ENCODE results near the gene IL22RA2.

IL22RA2 gene

GRCh38 chr6:137155830-137156229, 17.6 kb downstream of the IL22RA2 start:
- Histone ChIP-seq H2AFZ (ENCODE audit: low read depth, low read length) (no peak overlapping the region), H3K9me3 (ENCODE audit: low read length) (no peaks in the 10 kb centered on the region), H3K4me1 (ENCODE audit: insufficient read depth, low read length) (no peaks in the 10 kb centered on the region), H3K36me3 (ENCODE audit: insufficient read depth, low read length) (no peaks in the 10 kb centered on the region), H3K4me3 (ENCODE audit: low read length) (no peak overlapping the region), H3K27me3 (ENCODE audit: insufficient read depth, low read length) (no peaks in the 10 kb centered on the region)

GRCh38 chr6:137150072-137150471, 23.4 kb downstream of the IL22RA2 start:
- Histone ChIP-seq H3K9me3 (ENCODE audit: low read length) (no peaks in the 10 kb centered on the region), H3K27me3 (ENCODE audit: insufficient read depth, low read length) (no peaks in the 10 kb centered on the region), H3K4me1 (ENCODE audit: insufficient read depth, low read length) (no peaks in the 10 kb centered on the region), H3K4me3 (ENCODE audit: low read length) (no peak overlapping the region), H2AFZ (ENCODE audit: low read depth, low read length) (no peak overlapping the region), H3K36me3 (ENCODE audit: insufficient read depth, low read length) (no peaks in the 10 kb centered on the region)

GRCh38 chr6:137149035-137149393, 24.4 kb downstream of the IL22RA2 start:
- H2AFZ ChIP-seq (ENCODE audit: low read depth, low read length) = no peak overlapping the region

GRCh38 chr6:137148306-137149034, 25.0 kb downstream of the IL22RA2 start:
- no peaks in the 10 kb centered on the region for H3K36me3 ChIP-seq (ENCODE audit: insufficient read depth, low read length)
- H3K4me1 ChIP-seq (ENCODE audit: insufficient read depth, low read length) = no peaks in the 10 kb centered on the region
- H2AFZ ChIP-seq (ENCODE audit: low read depth, low read length) = no peak overlapping the region
- no peak overlapping the region for H3K4me3 ChIP-seq (ENCODE audit: low read length)
- H3K27me3 ChIP-seq (ENCODE audit: insufficient read depth, low read length) = no peaks in the 10 kb centered on the region
- no peaks in the 10 kb centered on the region for H3K9me3 ChIP-seq (ENCODE audit: low read length)

More at GRCh38 chr6:137149035-137149393, 24.4 kb downstream of the IL22RA2 start:
- Histone ChIP-seq H3K4me3 (ENCODE audit: low read length) (no peak overlapping the region), H3K9me3 (ENCODE audit: low read length) (no peaks in the 10 kb centered on the region), H3K27me3 (ENCODE audit: insufficient read depth, low read length) (no peaks in the 10 kb centered on the region), H3K36me3 (ENCODE audit: insufficient read depth, low read length) (no peaks in the 10 kb centered on the region), H3K4me1 (ENCODE audit: insufficient read depth, low read length) (no peaks in the 10 kb centered on the region)

GRCh38 chr6:137147195-137147594, 26.2 kb downstream of the IL22RA2 start:
- Histone ChIP-seq H3K4me3 (ENCODE audit: low read length) (no peak overlapping the region), H2AFZ (ENCODE audit: low read depth, low read length) (no peak overlapping the region), H3K9me3 (ENCODE audit: low read length) (no peaks in the 10 kb centered on the region), H3K27me3 (ENCODE audit: insufficient read depth, low read length) (no peaks in the 10 kb centered on the region), H3K36me3 (ENCODE audit: insufficient read depth, low read length) (no peaks in the 10 kb centered on the region), H3K4me1 (ENCODE audit: insufficient read depth, low read length) (no peaks in the 10 kb centered on the region)

GRCh38 chr6:137146206-137146605, 27.2 kb downstream of the IL22RA2 start:
- Histone ChIP-seq H3K4me3 (ENCODE audit: low read length) (no peak overlapping the region), H3K36me3 (ENCODE audit: insufficient read depth, low read length) (no peaks in the 10 kb centered on the region), H3K27me3 (ENCODE audit: insufficient read depth, low read length) (no peaks in the 10 kb centered on the region), H2AFZ (ENCODE audit: low read depth, low read length) (no peak overlapping the region), H3K9me3 (ENCODE audit: low read length) (no peaks in the 10 kb centered on the region), H3K4me1 (ENCODE audit: insufficient read depth, low read length) (no peaks in the 10 kb centered on the region)

GRCh38 chr6:137145421-137145820, 28.0 kb downstream of the IL22RA2 start:
- H3K4me1 ChIP-seq (ENCODE audit: insufficient read depth, low read length) = no peaks in the 10 kb centered on the region

GRCh38 chr6:137136065-137136464, 37.4 kb downstream of the IL22RA2 start:
- Histone ChIP-seq H3K4me1 (ENCODE audit: insufficient read depth, low read length) (no peaks in the 10 kb centered on the region), H3K9me3 (ENCODE audit: low read length) (no peaks in the 10 kb centered on the region), H2AFZ (ENCODE audit: low read depth, low read length) (no peak overlapping the region), H3K36me3 (ENCODE audit: insufficient read depth, low read length) (no peaks in the 10 kb centered on the region), H3K4me3 (ENCODE audit: low read length) (no peak overlapping the region), H3K27me3 (ENCODE audit: insufficient read depth, low read length) (no peaks in the 10 kb centered on the region)

More at GRCh38 chr6:137145421-137145820, 28.0 kb downstream of the IL22RA2 start:
- Histone ChIP-seq H3K9me3 (ENCODE audit: low read length) (no peaks in the 10 kb centered on the region), H2AFZ (ENCODE audit: low read depth, low read length) (no peak overlapping the region), H3K27me3 (ENCODE audit: insufficient read depth, low read length) (no peaks in the 10 kb centered on the region), H3K36me3 (ENCODE audit: insufficient read depth, low read length) (no peaks in the 10 kb centered on the region), H3K4me3 (ENCODE audit: low read length) (no peak overlapping the region)

- Histone ChIP-seq H3K36me3 (ENCODE audit: insufficient read depth, low read length) (no peaks in the 10 kb centered on the region), H3K27me3 (ENCODE audit: insufficient read depth, low read length) (no peaks in the 10 kb centered on the region), H3K4me3 (ENCODE audit: low read length) (no peak overlapping the region), H3K9me3 (ENCODE audit: low read length) (no peaks in the 10 kb centered on the region), H2AFZ (ENCODE audit: low read depth, low read length) (no peak overlapping the region), H3K4me1 (ENCODE audit: insufficient read depth, low read length) (no peaks in the 10 kb centered on the region)
These were observed 39.0 kb downstream of the IL22RA2 start for GRCh38 chr6:137134483-137134882.

- Histone ChIP-seq H3K4me3 (ENCODE audit: low read length) (no peak overlapping the region), H3K36me3 (ENCODE audit: insufficient read depth, low read length) (no peaks in the 10 kb centered on the region), H3K4me1 (ENCODE audit: insufficient read depth, low read length) (no peaks in the 10 kb centered on the region), H2AFZ (ENCODE audit: low read depth, low read length) (no peak overlapping the region), H3K9me3 (ENCODE audit: low read length) (no peaks in the 10 kb centered on the region), H3K27me3 (ENCODE audit: insufficient read depth, low read length) (no peaks in the 10 kb centered on the region)
These were observed 40.3 kb downstream of the IL22RA2 start for GRCh38 chr6:137133122-137133521.

GRCh38 chr6:137126875-137127485, 46.5 kb downstream of the IL22RA2 start:
- no peaks in the 10 kb centered on the region for H3K4me1 ChIP-seq (ENCODE audit: insufficient read depth, low read length)
- no peaks in the 10 kb centered on the region for H3K27me3 ChIP-seq (ENCODE audit: insufficient read depth, low read length)
- H3K36me3 ChIP-seq (ENCODE audit: insufficient read depth, low read length) = no peaks in the 10 kb centered on the region
- no peak overlapping the region for H3K4me3 ChIP-seq (ENCODE audit: low read length)
- no peak overlapping the region for H2AFZ ChIP-seq (ENCODE audit: low read depth, low read length)
- H3K9me3 ChIP-seq (ENCODE audit: low read length) = no peaks in the 10 kb centered on the region

- Histone ChIP-seq H3K36me3 (ENCODE audit: insufficient read depth, low read length) (no peaks in the 10 kb centered on the region), H3K9me3 (ENCODE audit: low read length) (peaks cover 2% of the 10 kb centered on the region), H2AFZ (ENCODE audit: low read depth, low read length) (no peak overlapping the region), H3K4me3 (ENCODE audit: low read length) (no peak overlapping the region), H3K27me3 (ENCODE audit: insufficient read depth, low read length) (no peaks in the 10 kb centered on the region), H3K4me1 (ENCODE audit: insufficient read depth, low read length) (peaks cover 4% of the 10 kb centered on the region)
These were observed 50.4 kb downstream of the IL22RA2 start for GRCh38 chr6:137123078-137123477.

- Histone ChIP-seq H3K36me3 (ENCODE audit: insufficient read depth, low read length) (no peaks in the 10 kb centered on the region), H3K27me3 (ENCODE audit: insufficient read depth, low read length) (no peaks in the 10 kb centered on the region), H3K4me3 (ENCODE audit: low read length) (no peak overlapping the region), H2AFZ (ENCODE audit: low read depth, low read length) (no peak overlapping the region), H3K9me3 (ENCODE audit: low read length) (peaks cover 2% of the 10 kb centered on the region), H3K4me1 (ENCODE audit: insufficient read depth, low read length) (peaks cover 9% of the 10 kb centered on the region)
These were observed 50.8 kb downstream of the IL22RA2 start for GRCh38 chr6:137122612-137123011.
